GM12878 (cell line): ENCODE results near the gene EFHC1. TPM values are rescaled to one million over a fixed set of nuclear protein-coding genes. Genes with fewer than 3 reads are reported as not detected.

ENCODE experiments used
- ATAC-seq: fragments of 200-7000 bp; cut with Tn5 transposase; 3 replicates; pipeline ENCODE4 v1.9.1; 2020; ENCODE audit warnings: mild to moderate bottlenecking, moderate library complexity
- BruUV-seq: library from RNA; stranded (reverse); fragments of 400-500 nt; replicated peaks from 2 replicates; lab custom pipeline; 2021; lab: Mats Ljungman, UMichigan
- CTCF ChIA-PET: fragments of 300-600 bp; sonication (Branson Sonifier 250); formaldehyde crosslinking; extraction: SDS; loops from one replicate; lab custom pipeline; 2021; ENCODE audit warnings: inconsistent platforms; lab: Yijun Ruan, JAX
- POLR2A ChIA-PET: fragments of 350-600 bp; formaldehyde crosslinking; extraction: SDS; loops from one replicate; lab custom pipeline; 2021; ENCODE audit warnings: inconsistent platforms; lab: Charles Lee
- RAD21 ChIA-PET: fragments of 300-600 bp; sonication (Branson Sonifier 250); formaldehyde crosslinking; loops from one replicate; lab custom pipeline; 2023; ENCODE audit warnings: antibody characterized with exemption; ENCODE audit not compliant: unreplicated experiment; lab: Charles Lee
- SMC1A ChIA-PET: fragments of 300-600 bp; sonication (Branson Sonifier 250); formaldehyde crosslinking; loops from one replicate; lab custom pipeline; 2023; ENCODE audit not compliant: unreplicated experiment, uncharacterized antibody; lab: Charles Lee
- DNase-seq: peaks from one replicate; pipeline ENCODE4 v3.0.0-alpha.2; 2011; ENCODE audit warnings: low read depth, low spot score
- FAIRE-seq: peaks from 3 replicates; lab custom pipeline; 2011; peaks lifted over from hg19 to GRCh38; lab: Jason Lieb, UNC
- H2AFZ ChIP-seq: 2 replicates; pipeline ENCODE4 v1.6.0; 2011; ENCODE audit warnings: low read depth, low read length, control low read depth; ENCODE audit not compliant: control insufficient read depth
- H3K27ac ChIP-seq: 2 replicates; pipeline ENCODE4 v1.5.1; 2011; ENCODE audit warnings: control low read depth; ENCODE audit not compliant: control insufficient read depth, insufficient read depth
- H3K27me3 ChIP-seq, 2 experiments: replicated peaks in 1 of 2; 2 replicates each; pipeline versions ENCODE4 v1.6.0 to v1.6.1; 2011; ENCODE audit warnings: low read length in 1 of 2; ENCODE audit not compliant: control insufficient read depth in 2 of 2, insufficient read depth in 2 of 2
- H3K36me3 ChIP-seq, 2 experiments: 2 replicates each; pipeline ENCODE4 v1.5.1; 2011; ENCODE audit warnings: low read length in 1 of 2; ENCODE audit not compliant: control insufficient read depth in 2 of 2, insufficient read depth in 2 of 2
- H3K4me1 ChIP-seq: 2 replicates; pipeline ENCODE4 v1.6.1; 2011; ENCODE audit warnings: mild to moderate bottlenecking, low read length, moderate library complexity, mixed read lengths; ENCODE audit not compliant: control insufficient read depth, insufficient read depth
- H3K4me2 ChIP-seq: 2 replicates; pipeline ENCODE4 v1.6.0; 2011; ENCODE audit warnings: control low read depth; ENCODE audit not compliant: control insufficient read depth, insufficient read depth
- H3K4me3 ChIP-seq: fragments of 200-600 bp; sonication (generic); 2 replicates; pipeline ENCODE4 v1.5.1; 2016
- H3K79me2 ChIP-seq: 2 replicates; pipeline ENCODE4 v1.6.0; 2011; ENCODE audit warnings: low read length; ENCODE audit not compliant: control insufficient read depth, insufficient read depth
- H3K9ac ChIP-seq: 2 replicates; pipeline ENCODE4 v1.8.0; 2011; ENCODE audit warnings: low read length, control low read depth, mixed read lengths; ENCODE audit not compliant: control insufficient read depth, insufficient read depth
- H3K9me3 ChIP-seq: replicated peaks from 3 replicates; pipeline ENCODE4 v1.5.1; 2011; ENCODE audit warnings: mild to moderate bottlenecking, low read length; ENCODE audit not compliant: control insufficient read depth, insufficient read depth
- H4K20me1 ChIP-seq: 2 replicates; pipeline ENCODE4 v1.6.0; 2011; ENCODE audit not compliant: control insufficient read depth, insufficient read depth
- CBX3 ChIP-seq: fragments of 200-600 bp; sonication (generic); IDR thresholded peaks from 2 replicates; pipeline ENCODE4 v1.6.1; 2016; ENCODE audit warnings: low read depth, borderline replicate concordance
- CHD2 ChIP-seq: IDR thresholded peaks from 2 replicates; pipeline ENCODE4 v1.6.1; 2011; ENCODE audit warnings: low read depth, low read length, improper control_type of control experiment, borderline replicate concordance
- ELK1 ChIP-seq: IDR thresholded peaks from 2 replicates; pipeline ENCODE4 v1.6.1; 2012; ENCODE audit warnings: low read depth, low read length, improper control_type of control experiment
- FOXM1 ChIP-seq: IDR thresholded peaks from 2 replicates; pipeline ENCODE4 v1.6.1; 2012; ENCODE audit warnings: low read depth, mild to moderate bottlenecking, inconsistent platforms, low read length, moderate library complexity
- KAT2A ChIP-seq: conservative IDR thresholded peaks from 2 replicates; pipeline ENCODE4 v1.6.1; 2011; ENCODE audit warnings: low read depth, low read length; ENCODE audit not compliant: control insufficient read depth
- NFYB ChIP-seq: IDR thresholded peaks from 2 replicates; pipeline ENCODE4 v1.6.1; 2011; ENCODE audit warnings: low read depth, mild to moderate bottlenecking, low read length, improper control_type of control experiment, moderate library complexity; ENCODE audit not compliant: insufficient read depth
- PAX5 ChIP-seq: IDR thresholded peaks from 2 replicates; pipeline ENCODE4 v1.6.1; 2011; ENCODE audit warnings: low read depth, low read length, borderline replicate concordance
- SIX5 ChIP-seq: IDR thresholded peaks from 2 replicates; pipeline ENCODE4 v1.6.1; 2011; ENCODE audit warnings: mild to moderate bottlenecking, low read depth, low read length, moderate library complexity; ENCODE audit not compliant: severe bottlenecking
- SMAD1 ChIP-seq: fragments of 450-650 bp; IDR thresholded peaks from 2 replicates; pipeline ENCODE4 v1.6.1; 2018; ENCODE audit warnings: mild to moderate bottlenecking, low read depth; ENCODE audit not compliant: partially characterized antibody
- SREBF1 ChIP-seq: IDR thresholded peaks from 2 replicates; pipeline ENCODE4 v1.6.1; 2012; ENCODE audit warnings: mild to moderate bottlenecking, low read length
- STAT1 ChIP-seq: fragments of 450-650 bp; conservative IDR thresholded peaks from 2 replicates; pipeline ENCODE4 v1.6.1; 2014; ENCODE audit warnings: antibody characterized with exemption, mild to moderate bottlenecking
- STAT3 ChIP-seq: IDR thresholded peaks from 2 replicates; pipeline ENCODE4 v1.6.1; 2011; ENCODE audit warnings: low read depth, low read length, improper control_type of control experiment
- TCF7 ChIP-seq: IDR thresholded peaks from 2 replicates; pipeline ENCODE4 v1.6.1; 2014; ENCODE audit warnings: antibody characterized with exemption, borderline replicate concordance
- USF1 ChIP-seq: IDR thresholded peaks from 2 replicates; pipeline ENCODE4 v1.6.1; 2011; ENCODE audit warnings: borderline replicate concordance, low read depth, mild to moderate bottlenecking, moderate library complexity, mixed read lengths, low read length; ENCODE audit not compliant: insufficient read depth; ENCODE audit errors: extremely low read length
- ZNF384 ChIP-seq: IDR thresholded peaks from 2 replicates; pipeline ENCODE4 v1.6.1; 2012; ENCODE audit warnings: low read depth, mild to moderate bottlenecking, low read length, improper control_type of control experiment, borderline replicate concordance
- WGBS: methylation state at CpG from one replicate; pipeline ENCODE4 v1.1.6; 2016; ENCODE audit warnings: low lambda C conversion rate; ENCODE audit not compliant: insufficient replicate concordance, insufficient coverage; ENCODE audit errors: missing lambda C conversion rate; 5-methylcytosine and 5-hydroxymethylcytosine counted together
- in situ Hi-C: fragments of 300-500 bp; cut with MboI; formaldehyde crosslinking; loops from 9 replicates; pipeline ENCODE4 v1.14.3; 2018; ENCODE audit warnings: mixed read lengths
- intact Hi-C: fragments of 100-400 bp; cut with micrococcal nuclease; formaldehyde crosslinking; loops from one replicate; pipeline ENCODE4 v1.14.2; 2022; ENCODE audit not compliant: unreplicated experiment
- polyA plus RNA-seq, 11 experiments: library from polyadenylated mRNA; depleted of rRNA in 4 of 11; unstranded in 6 of 11; stranded (reverse) in 5 of 11; fragments of >200 nt; fragmentation: Nextera tagmentation in 4 of 11; fragmentation: Illumina TruSeq in 1 of 11; extraction: Ambion mirVana in 4 of 11; extraction: Trizol in 1 of 11; gene quantifications; 1 replicate in 1 of 11; 2 replicates in 10 of 11; pipeline versions ENCODE4 v1.2.1 to v1.2.3, GENCODE V29; 2011 to 2016; ENCODE audit warnings: inconsistent platforms in 2 of 11, missing spikeins in 2 of 11, low read depth in 1 of 11
- total RNA-seq, 4 experiments: library from RNA; depleted of rRNA in 3 of 4; stranded (reverse); fragments of >200 nt in 3 of 4; fragmentation: Illumina TruSeq in 1 of 4; extraction: Trizol in 1 of 4; gene quantifications; 2 replicates each; pipeline versions ENCODE4 v1.2.1 to v1.2.3, GENCODE V29; 2013 to 2021
- TF ChIP-seq, protein P1 (sequence below), 3 experiments: IDR thresholded peaks in 2 of 3; conservative IDR thresholded peaks in 1 of 3; 2 replicates each; pipeline ENCODE4 v1.5.1; 2011; ENCODE audit warnings: low read depth in 3 of 3, low read length in 3 of 3, mild to moderate bottlenecking in 3 of 3, control low read depth in 2 of 3, moderate library complexity in 2 of 3, inconsistent platforms in 1 of 3, mixed read lengths in 1 of 3; ENCODE audit not compliant: control insufficient read depth in 2 of 3, insufficient read depth in 1 of 3; ENCODE audit errors: extremely low read depth in 1 of 3

EFHC1 gene
- total and polyA plus RNA-seq, 10 of the 15 experiments (the other 5 are each of a cell fraction or from before 2014, with no cell fraction given) = 5.5 to 14.5 (median 8.8) TPM

DNA sequence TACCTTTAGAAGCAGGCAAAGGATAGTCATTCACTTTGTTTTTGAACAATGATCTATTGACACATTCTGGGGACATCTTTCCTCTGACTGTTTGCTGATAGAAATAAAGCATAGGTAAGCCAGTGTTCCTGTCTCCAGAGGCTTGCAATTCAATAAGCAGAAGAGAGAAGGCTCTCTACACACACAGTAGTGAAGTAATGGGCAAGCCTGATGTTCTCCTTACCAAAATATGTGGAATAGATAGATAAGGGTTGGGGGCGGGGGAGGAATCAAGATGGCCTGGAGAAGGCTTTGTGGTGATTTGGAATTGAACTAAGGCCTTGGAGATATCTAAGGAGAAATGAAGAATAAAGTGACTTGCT is 30.9 kb upstream of the EFHC1 start (continued):
- TF ChIP-seq ZNF384 = no peak
- no peak for TF ChIP-seq SIX5
- TF ChIP-seq USF1 = no peak
- TF ChIP-seq CBX3 = no peak
- no peak for TF ChIP-seq SREBF1
- no peak for TF ChIP-seq NFYB
- TF ChIP-seq FOXM1 = no peak

DNA sequence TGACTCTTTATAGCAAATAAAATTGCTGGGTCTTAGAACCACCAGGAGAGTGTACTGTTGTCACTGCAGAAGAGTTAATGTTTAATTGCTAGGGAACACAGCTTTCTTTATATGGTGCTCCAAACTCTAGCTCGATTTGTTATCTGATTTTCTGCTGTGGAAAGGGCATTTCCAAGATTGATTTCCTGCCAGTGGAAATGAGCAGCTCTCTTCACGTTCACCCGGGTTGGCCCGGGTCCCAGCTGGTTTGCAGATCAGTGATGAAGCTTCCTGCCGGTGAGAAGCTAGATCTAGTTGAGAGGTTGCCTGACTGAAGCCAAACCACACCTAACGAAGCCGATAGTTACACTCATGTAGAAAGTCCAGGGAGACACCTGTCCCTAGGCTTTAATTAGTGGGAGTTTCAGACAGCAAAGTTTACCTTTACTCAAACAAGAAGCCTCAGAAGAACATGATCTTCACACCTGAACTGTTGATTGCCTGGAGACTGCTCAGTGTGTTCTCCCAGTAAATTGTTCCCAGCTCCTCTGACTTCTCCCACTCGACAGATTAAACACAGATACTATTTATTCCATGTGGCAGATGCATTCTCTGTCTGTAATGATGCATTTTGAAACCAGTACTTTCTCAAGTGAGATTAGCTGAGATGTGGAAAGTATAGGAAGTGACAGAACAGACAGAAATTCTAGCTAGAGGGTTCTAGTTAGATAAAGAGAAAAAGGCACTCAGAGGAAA is 30.3 kb upstream of the EFHC1 start:
- DNase-seq (peak; percentile 87), ATAC-seq (peak; percentile 78), FAIRE-seq (peak; percentile 84)
- BruUV-seq = TSS peak; percentile 93
- H4K20me1 ChIP-seq = no peaks in the 10 kb centered on the region
- CTCF ChIA-PET = interaction anchor here (0.5 to 7.7 kb wide), 32 partner anchors 9 to 1783 kb away, joined by 3 to 85 read pairs (median 5); partner anchors contain the start of genes EFHC1, MCM3 and PAQR8
- H2AFZ ChIP-seq = peak overlapping the region; percentile 2; the same call in 1 of the 2 replicates
- intact Hi-C loops (loop anchor here (1.0 to 2.0 kb wide), 3 partner anchors 37 to 102 kb away; no protein-coding TSS in a partner anchor), in situ Hi-C loops (loop anchor here (5.0 kb wide), 2 partner anchors 87 to 227 kb away; no protein-coding TSS in a partner anchor)
- WGBS = 0% methylated on average over 8 of the region's 8 CpGs
- H3K4me3 ChIP-seq = peak overlapping the region; percentile 43; the same call in 1 of the 2 replicates
- RAD21 ChIA-PET = interaction anchor here (0.8 to 7.0 kb wide), 32 partner anchors 9 to 278 kb away, joined by 3 to 112 read pairs (median 6); partner anchors contain the start of genes EFHC1, MCM3 and PAQR8
- no peaks in the 10 kb centered on the region for H3K27me3 ChIP-seq
- SMC1A ChIA-PET = interaction anchor here (0.6 to 9.3 kb wide), 35 partner anchors 9 to 278 kb away, joined by 3 to 156 read pairs (median 5); partner anchors contain the start of genes EFHC1, MCM3 and PAQR8
- no peaks in the 10 kb centered on the region for H3K36me3 ChIP-seq
- peaks cover 63% of the 10 kb centered on the region for H3K4me1 ChIP-seq
- H3K9me3 ChIP-seq = peaks cover 3% of the 10 kb centered on the region
- POLR2A ChIA-PET = interaction anchor here (0.6 to 7.0 kb wide), 19 partner anchors 8 to 768 kb away, joined by 3 to 74 read pairs (median 6); partner anchors contain the start of genes MCM3 and PAQR8
- peak overlapping the region; percentile 94 for H3K27ac ChIP-seq
- peak overlapping the region; percentile 39 for H3K9ac ChIP-seq
- peak overlapping the region; percentile 86 for H3K4me2 ChIP-seq
- H3K79me2 ChIP-seq = peaks cover 10% of the 10 kb centered on the region
- TF ChIP-seq, protein P1, sequence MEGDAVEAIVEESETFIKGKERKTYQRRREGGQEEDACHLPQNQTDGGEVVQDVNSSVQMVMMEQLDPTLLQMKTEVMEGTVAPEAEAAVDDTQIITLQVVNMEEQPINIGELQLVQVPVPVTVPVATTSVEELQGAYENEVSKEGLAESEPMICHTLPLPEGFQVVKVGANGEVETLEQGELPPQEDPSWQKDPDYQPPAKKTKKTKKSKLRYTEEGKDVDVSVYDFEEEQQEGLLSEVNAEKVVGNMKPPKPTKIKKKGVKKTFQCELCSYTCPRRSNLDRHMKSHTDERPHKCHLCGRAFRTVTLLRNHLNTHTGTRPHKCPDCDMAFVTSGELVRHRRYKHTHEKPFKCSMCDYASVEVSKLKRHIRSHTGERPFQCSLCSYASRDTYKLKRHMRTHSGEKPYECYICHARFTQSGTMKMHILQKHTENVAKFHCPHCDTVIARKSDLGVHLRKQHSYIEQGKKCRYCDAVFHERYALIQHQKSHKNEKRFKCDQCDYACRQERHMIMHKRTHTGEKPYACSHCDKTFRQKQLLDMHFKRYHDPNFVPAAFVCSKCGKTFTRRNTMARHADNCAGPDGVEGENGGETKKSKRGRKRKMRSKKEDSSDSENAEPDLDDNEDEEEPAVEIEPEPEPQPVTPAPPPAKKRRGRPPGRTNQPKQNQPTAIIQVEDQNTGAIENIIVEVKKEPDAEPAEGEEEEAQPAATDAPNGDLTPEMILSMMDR (IDR thresholded peaks at IDR 0.05 in 2 of 3, conservative IDR thresholded peaks at IDR 0.05 in 1 of 3; ENCODE audit: control insufficient read depth in 2 of 3, extremely low read depth in 1 of 3, insufficient read depth in 1 of 3, low read depth in 3 of 3, low read length in 3 of 3) = no peak; a peak in 1 of 6 replicates
- TF ChIP-seq STAT3 (no peak), CHD2 (0 out of 2 replicates have a peak, but pooled peaks have one; percentile 37), SMAD1 (peak; percentile 43), STAT1 (no peak), PAX5 (peak; percentile 44; the same call in 1 of the 2 replicates), FOXM1 (peak; percentile 85), KAT2A (no peak), TCF7 (no peak), ELK1 (no peak)
